GM19351 (cell line): ENCODE results near the gene FAF2.

Experiments used
- ATAC-seq: cut with Tn5 transposase; IDR thresholded peaks from one replicate; pipeline ENCODE4 v1.9.1; 2021; ENCODE audit warnings: mild to moderate bottlenecking, moderate library complexity; ENCODE audit not compliant: unreplicated experiment

The FAF2 gene

DNA sequence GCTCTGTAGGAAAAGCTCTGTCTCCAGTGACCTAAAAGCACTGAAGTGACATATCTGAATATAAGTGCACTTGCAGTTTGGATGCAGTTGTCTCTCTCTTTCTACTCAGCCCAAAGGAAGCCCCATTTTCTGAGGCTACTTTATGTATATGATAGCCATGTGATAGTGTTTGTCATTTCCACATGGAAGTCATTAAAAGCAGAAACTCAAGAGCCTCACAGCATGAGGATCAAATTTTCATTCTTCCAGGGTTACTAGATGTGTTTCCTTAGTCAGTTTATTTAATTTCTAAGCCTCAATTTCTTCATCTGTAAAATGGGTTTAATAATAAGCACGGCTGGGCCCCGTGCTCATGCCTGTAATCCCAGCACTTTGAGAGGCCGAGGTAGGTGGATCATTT lies 52.3 kb downstream of the FAF2 start:
- ATAC-seq, result no peak

DNA sequence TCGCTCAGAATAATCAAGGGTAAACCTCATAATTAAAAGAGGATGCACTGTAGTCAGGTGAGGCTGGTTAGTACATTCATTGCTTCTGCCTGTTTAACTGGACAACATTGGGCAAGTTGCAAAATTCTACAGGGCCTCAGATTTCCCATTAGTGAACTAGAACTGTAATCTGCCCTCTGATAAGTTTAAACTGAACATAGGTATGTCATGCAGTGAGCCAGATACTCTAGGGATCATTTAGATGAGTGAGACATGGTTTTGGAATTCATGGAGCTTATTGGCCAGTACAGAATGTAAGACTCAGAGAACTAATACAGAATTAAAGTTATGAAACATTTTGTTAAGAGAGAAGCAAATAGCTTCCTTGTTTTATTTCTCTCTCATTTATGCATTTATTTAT lies 53.1 kb downstream of the FAF2 start:
- no peak for ATAC-seq

DNA sequence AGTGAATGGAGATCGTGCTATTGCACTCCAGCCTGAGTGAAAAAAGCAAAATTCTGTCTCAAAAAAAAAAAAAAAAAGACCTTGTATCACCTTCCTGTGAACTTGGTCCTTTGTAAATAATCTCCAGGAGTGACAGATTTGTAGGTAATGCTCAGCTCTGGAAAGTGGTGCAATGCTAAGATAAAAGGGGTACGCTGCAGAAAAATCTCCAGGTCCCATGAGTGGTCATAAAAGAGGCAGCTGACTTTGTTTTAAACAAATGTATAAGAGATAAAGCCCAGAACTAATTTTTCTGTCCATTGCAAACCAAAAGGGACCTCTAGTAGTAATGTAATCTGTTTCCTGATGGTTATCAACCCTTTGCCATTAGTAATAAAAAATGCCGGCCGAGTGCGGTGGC lies 55.3 kb downstream of the FAF2 start:
- ATAC-seq, result no peak

DNA sequence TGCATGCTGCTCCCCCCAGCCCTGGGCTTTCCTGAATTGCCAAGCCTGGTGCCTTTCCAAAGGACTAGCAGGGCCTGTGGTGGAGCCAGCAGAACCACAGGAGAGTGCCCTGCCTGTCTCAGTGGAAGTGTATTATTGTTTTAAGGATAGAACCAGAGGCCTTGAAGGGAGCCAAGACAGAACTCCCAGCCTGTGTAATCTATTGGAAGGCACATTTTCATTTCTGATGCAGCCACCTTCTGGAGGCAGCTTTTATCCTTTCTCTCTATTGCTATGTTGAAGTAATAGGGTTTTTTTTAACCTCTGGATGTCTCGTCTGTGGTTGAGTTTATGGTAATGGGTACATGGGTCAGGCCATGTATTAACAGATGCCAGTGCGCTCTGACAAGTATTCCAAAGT lies 59.7 kb downstream of the FAF2 start:
- ATAC-seq, result no peak

DNA sequence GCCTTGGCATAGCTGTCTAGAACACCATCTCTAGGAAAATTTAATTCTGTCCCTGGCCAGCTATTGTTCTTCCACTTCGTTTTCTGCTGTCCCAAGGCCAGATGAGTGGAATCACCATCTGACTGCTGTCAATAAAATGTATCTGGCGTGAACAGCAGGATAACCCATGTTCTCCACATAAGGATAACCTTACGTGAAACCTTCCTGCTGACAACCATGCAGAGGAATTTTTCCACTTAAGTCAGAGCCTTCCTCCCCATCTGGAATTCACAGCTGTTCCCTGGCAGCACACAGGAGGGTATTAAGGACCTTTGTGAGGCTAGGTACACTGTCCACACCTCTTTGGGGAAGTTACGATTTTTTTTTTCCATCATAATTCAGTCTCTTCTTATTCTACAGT lies 60.4 kb downstream of the FAF2 start:
- no peak for ATAC-seq

DNA sequence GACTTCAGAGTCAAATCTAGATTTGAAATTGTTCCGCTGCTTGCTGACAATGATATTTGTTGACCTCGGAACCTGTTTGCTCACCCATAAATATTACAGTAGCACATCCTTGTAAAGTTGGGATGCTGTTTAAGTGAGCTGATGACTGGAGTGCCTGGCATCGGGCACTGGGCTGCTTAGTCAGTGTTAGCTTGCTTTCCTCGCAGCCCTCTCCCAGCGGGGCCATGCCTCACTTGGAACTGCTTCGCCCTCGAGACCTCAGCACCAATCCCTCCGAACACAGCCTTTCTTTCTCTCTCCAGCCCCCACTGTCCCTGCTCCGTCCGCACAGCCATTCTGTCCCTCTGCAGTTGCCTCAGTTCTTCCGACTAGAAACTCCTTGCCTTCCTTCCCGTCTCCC lies 65.6 kb downstream of the FAF2 start:
- ATAC-seq, result no peak

DNA sequence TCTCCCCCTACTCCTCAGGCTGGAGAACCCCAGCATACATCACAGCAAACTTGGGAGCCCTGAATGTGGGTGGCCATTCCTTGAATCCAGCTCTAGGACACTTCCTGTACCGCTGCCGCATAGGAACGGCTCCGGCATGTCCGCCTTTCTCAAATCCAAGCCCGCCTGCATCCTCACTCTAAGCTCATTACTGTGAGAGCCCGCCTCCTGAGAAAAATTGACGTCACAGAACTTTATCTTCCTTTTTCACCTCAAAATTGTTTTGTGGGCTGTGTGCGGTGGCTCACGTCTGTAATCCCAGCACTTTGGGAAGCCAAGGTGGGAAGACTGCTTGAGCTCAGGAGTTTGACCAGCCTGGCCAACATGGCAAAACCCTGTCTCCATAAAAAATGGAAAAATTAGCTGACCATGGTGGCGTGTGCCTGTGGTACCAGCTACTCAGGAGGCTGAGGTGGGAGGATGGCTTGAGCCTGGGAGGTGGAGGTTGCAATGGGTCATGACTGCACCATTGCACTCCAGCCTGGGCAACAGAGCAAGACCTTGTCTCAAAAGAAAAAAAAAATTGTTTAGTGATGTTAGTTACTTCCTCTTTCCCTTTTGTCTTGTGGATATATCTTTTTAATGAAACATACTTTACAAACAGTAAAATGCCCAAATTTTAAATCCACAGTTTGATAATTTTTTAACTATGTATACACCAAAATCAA lies 66.2 kb downstream of the FAF2 start:
- no peak for ATAC-seq

DNA sequence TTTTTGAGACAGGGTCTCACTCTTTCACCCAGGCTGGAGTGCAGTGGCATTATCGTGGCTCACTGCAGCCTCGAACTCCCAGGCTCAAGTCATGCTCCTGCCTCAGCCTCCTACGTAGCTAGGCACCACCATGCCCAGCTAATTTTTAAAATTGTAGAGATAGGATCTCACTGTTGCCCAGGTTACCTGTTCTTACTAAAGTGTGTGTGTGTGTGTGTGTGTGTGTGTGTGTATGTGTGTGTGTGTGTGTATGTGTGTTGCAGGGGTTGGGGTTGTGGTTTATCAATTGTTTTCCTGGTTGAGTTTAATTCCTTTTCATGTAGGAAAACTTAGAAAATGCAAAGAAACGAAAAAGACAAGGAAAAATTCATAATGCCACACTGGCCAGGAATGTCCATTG lies 67.2 kb downstream of the FAF2 start:
- ATAC-seq, result no peak

DNA sequence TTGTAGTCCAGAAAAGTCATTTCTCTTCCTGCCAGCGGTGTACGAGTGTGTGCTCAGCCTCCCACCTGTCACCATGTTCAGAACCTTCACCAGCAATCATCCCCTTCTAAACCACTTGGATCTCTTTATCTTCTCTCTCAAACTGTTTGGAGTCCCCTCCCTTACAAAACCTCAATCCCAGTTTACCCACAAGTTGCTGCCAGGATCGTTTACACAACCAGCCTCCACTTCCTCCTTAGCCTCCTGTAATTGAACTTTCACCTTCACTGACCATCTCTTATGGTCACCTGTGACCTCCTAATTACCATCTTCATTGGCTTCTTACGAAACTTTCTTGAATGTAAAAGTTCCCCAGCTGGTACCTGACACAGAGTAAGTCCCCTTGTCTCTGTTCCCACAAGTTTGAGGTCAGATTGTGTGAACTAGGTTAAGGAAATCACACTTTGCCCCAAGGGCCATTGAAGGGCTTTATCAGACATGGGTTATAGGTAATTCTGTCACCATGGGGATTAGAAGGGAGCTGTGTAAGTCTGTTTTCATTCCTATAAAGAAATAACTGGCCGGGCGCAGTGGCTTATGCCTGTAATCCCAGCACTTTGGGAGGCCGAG lies 69.0 kb downstream of the FAF2 start:
- ATAC-seq, result no peak

DNA sequence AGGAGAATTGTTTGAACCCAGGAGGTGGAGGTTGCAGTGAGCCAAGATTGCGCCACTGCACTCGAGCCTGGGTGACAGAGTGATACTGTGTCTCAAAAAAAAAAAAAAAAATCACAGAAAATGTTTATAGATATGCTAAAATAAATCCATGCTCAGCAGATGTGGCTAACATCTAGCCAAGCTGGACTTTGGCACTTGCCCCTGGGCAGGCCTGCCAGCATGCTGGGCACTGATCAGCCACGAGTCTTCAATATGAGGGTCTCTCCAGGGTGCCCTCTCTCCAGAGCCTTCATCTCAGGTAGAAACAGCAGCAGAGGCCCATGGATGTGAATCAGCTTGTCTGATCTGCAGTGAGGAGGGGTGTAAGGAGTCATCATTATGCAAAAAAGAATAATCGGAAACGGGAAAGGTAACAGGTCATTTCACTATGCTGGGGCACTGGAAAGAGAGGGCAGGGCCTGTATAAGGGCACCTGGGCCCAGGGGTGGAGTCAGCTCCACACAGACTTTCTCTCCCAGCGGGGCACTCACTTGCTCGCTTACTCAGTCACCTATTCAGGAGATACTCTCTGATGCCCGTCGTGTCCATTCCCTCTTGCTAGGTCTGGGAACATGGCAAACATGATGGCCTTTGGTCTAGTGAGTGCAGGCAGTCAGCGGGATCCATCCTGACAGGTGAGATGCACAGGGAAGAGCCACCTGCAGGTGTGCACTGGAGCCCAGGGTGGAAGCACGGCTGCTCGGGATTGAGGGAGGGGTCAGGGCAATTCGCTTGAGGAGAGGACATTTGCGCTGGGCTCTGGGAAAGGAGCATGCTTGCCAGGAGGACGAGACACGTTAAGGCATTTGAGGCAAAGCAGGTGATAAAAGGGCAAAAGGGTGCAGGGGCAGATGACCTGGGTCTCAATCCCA lies 71.9 kb downstream of the FAF2 start:
- no peak for ATAC-seq

DNA sequence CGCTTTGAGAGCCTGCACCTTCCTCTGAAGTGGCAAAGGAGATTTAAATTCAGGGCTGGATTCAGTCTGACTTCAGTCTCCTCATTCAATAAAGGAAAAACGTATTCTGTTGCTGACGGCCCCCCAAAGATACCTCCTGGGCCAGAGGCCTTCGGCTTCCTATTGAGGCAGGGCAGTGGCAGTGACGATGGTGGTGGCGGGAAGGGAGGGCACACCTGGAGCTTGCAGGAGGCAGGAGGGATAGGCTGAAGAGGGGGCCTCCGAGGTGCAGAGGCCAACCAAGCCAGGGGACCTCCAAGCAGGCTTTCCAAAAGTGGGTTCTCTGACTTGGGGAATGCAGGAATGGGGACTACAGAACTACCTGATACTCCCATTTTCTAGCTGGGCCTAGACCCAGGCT lies 73.1 kb downstream of the FAF2 start:
- ATAC-seq, result no peak

DNA sequence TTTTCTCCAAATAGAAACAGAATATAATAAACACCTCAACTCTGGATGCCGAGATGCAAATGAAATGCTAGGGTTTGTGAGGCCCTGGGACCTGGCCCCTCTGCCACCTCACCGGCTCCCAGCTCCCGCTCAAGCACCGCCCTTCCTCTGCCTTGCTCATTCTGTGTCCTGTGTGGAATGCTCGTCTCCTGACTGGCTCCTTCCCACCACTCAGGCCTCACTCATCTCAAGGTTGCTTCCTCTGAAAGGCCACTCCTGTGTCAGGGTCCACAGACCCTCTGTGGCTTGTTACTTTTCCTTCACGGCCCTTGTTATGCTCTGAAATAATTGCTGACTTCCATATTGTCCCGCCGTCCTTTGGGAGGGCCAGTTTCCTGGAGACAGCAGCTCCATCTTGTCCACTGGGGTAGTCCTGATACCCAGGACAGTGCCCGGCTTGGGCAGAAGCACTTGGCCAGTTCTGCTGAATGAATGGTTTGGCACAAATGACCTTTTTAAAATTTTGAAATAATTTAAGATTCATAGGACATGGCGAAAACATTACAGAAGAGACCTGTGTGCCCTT lies 73.6 kb downstream of the FAF2 start:
- no peak for ATAC-seq

DNA sequence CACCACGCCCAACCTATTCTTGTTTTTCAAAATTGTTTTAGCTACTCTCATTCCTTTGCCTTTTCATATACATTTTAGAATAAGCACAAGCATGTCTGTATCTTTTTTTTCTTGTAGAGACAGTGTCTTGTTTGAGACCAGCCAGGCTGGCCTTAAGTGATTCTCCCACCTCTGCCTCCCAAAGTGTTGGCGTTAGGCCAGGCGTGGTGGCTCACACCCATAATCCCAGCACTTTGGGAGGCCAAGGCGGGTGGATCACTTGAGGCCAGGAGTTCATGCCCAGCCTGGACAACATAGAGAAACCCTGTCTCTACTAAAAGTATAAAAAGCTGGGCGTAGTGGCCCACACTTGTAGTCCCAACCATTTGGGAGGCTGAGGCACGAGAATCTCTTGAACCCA lies 76.0 kb downstream of the FAF2 start:
- ATAC-seq, result no peak

DNA sequence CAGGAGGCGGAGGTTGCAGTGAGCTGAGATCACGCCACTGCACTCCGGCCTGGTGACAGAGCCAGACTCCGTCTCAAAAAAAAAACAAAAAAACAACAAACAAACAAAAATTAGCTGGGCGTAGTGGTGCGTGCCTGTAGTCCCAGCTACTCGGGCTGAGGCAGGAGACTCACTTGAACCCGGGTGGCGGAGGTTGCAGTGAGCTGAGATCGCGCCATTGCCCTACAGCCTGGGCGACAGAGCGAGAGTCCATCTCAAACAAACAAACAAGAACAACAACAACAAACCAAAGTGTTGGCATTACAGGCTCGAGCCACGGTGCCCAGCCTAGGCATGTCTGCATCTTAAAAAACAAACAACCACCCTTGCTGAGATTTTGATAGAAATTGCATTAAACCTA lies 76.8 kb downstream of the FAF2 start:
- ATAC-seq, result no peak

DNA sequence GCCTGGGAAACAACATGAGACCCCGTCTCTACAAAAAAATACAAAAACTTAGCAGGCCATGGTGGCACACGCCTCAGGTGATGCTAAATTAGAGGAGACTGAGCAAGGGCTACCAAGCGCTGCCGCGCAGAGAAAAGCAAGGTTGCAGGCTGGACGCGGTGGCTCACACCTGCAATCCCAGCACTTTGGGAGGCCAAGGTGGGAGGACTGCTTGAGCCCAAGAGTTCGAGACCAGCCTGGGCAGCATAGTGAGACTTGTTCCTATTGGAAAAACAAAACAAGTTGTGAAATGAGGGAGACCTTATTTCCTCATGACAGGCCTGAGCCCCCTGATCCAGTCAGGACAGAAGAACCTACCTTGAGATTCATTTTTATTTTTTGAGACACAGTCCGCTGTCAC lies 77.5 kb downstream of the FAF2 start:
- ATAC-seq, result no peak

DNA sequence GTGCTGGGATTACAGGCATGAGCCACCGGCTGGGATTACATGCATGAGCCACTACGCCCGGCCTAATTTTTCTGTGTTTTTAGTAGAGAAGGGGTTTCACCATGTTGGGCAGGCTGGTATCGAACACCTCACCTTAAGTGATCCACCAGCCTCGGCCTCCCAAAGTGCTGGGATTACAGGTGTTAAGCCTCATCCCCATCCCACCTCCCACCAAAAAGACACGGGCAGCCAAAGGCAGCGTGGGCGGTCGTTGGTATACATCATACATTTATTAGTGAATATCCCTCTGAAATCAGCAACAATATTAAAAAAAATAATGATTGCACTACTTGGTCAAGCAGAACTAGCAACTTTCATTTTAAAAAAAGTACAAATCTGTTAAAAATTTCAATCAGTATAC lies 78.3 kb downstream of the FAF2 start:
- no peak for ATAC-seq

DNA sequence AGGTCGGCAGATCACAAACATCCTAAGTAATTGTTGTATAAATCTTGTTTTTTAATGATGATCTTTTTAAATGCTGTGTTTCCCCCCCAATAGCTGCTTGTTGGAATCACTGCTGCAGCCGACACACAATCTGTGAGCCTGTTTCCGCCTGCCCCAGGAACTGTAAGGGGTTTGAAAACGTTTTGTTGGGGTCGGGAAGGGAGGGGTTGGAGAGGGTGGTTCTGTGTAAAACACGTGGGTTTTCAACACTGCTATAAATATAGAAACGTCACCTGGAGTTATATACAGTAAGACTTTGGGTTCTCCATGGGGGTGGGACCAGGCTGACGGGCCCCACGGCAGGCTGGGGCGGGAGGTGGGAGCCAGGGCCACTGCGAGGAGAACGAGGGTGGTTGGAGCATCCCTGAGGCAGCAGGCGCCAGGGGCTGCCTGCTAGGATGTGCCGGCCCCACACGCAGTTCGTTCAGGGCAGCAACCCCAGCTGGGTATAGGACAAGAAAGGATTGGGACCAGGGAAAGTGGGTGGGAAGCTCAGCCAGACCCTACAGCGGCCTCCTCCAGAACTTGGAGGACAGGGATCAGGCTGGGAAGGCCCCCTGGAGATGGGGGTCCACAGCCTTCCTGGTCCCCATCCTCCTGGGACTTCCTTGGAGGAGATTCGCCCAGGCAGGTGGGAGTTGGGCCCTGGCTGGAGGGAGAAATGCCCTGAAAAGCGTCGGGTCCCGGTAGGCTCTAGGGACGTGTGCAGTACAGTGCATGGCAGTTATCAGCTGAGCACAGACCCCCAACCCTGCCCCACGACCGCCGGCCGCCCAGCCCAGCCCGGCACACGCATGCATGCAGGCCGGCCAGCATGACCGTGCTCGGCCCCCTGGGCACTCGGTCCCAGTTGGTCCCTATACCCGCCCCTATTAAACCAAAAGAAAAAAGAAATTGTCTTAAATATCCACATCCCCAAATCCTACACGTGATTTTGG lies 79.3 kb downstream of the FAF2 start:
- no peak for ATAC-seq

DNA sequence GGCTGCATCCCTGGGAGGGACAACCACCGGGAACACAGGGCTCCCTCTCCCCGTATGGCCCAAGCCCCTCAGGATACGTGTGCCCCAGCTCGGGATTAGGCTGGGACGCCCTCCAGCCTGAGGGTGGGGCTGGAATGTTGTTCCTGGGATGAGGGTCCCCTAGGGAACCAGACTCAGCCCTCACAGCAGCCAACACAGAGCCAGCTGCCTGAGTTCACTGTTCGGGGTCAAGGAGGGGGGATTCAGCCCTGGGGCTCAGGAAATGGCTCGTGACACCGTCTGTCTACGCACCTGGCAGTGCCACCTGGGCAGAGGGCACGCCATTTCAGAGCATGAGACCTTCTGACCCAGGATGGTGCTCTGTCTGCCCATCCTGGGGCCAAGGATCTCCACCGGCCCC lies 80.1 kb downstream of the FAF2 start:
- no peak for ATAC-seq

DNA sequence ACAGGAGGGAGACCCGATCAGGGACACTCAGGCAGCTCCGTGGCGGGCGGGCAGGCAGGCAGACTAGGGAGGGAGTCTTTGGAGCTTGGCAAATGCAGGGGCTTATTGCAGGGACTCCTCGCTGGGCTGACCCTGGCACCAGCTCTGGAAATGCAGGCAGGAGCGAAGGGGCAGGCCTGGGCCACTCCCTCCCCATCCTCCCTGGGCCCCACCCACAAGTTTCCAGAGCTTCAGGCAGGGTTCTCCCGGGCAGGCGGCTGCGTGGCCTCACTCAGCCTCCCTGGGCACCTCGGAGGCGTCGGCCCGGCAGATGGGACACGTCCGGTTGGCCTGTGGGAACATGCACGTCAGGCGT lies 80.6 kb downstream of the FAF2 start:
- no peak for ATAC-seq

DNA sequence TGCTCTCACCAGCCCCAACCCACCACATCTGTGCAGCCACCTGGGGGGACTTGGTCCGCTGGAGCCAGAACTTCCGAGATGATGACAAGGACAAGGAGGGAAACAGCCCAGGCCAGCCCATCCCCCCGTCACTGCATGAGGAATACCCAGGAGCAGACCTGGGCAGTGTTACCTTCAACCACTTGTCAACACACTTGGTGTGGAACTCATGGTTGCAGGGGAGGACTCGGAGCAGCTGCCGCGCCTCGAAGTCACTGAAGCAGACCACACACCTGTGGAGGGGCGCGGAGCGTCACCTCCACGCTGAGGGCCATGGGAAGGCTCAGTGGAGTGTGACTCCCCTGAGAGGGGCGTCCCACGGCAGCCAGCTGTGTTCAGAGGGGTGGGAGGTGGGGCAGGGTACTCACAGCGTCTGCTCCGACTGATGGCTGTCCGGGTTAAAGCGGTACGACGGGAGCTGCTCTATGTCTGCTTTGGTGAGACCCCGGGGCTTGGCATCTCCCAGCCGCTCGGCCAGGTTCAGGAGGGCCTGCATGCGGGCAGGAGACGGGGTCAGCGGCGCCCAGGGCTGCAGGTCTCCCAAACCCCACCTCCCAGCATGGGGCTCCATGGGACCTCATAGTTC lies 81.0 kb downstream of the FAF2 start:
- no peak for ATAC-seq
